Dendritic cell treated with granulocyte-macrophage colony-stimulating factor and Interleukin-4, amounts not matched to agents 40 ng/mL and 50 ng/mL, for 4 days (primary cell): Measurements from ENCODE around the gene GMEB2.
"Not testable (repeated sequence)": the region's sequence is repeated elsewhere in the genome, so short reads cannot be mapped to it uniquely, and the experiment has no call there.

Experiments
- H3K27ac Mint-ChIP-seq: one replicate; pipeline ENCODE4 v1.8.0; 2022; ENCODE audit warnings: mild to moderate bottlenecking, mixed read lengths
- H3K27me3 Mint-ChIP-seq: one replicate; pipeline ENCODE4 v1.8.0; 2022; ENCODE audit warnings: mild to moderate bottlenecking, mixed read lengths
- H3K36me3 Mint-ChIP-seq: one replicate; pipeline ENCODE4 v1.8.0; 2022; ENCODE audit warnings: low read depth, mixed read lengths
- H3K4me1 Mint-ChIP-seq: one replicate; pipeline ENCODE4 v1.8.0; 2022; ENCODE audit warnings: low read depth, mixed read lengths
- H3K4me3 Mint-ChIP-seq: one replicate; pipeline ENCODE4 v1.8.0; 2022; ENCODE audit warnings: mild to moderate bottlenecking, moderate library complexity, mixed read lengths
- H3K9me3 Mint-ChIP-seq: one replicate; pipeline ENCODE4 v1.8.0; 2022; ENCODE audit warnings: mixed read lengths
- intact Hi-C: fragments of 100-400 bp; cut with micrococcal nuclease; formaldehyde crosslinking; loops from one replicate; pipeline ENCODE4 v1.15.0; 2022

Gene GMEB2

GRCh38 chr20:63559485-63560332 is 67.2 kb downstream of the GMEB2 start:
- H3K36me3 Mint-ChIP-seq = peaks cover 70% of the 10 kb centered on the region
- intact Hi-C loops, H3K27ac Mint-ChIP-seq, H3K4me3 Mint-ChIP-seq, H3K4me1 Mint-ChIP-seq, H3K9me3 Mint-ChIP-seq: not testable (repeated sequence)
- H3K27me3 Mint-ChIP-seq = peaks cover 81% of the 10 kb centered on the region

- Mint-ChIP-seq H3K4me3 (no peak overlapping the region), H3K27ac (no peak overlapping the region)
- intact Hi-C loops = no loop called here
These were observed 68.0 kb downstream of the GMEB2 start for GRCh38 chr20:63558804-63559484.

GRCh38 chr20:63557481-63557891 is 69.4 kb downstream of the GMEB2 start:
- intact Hi-C loops = no loop called here
- Mint-ChIP-seq H3K9me3 (no peaks in the 10 kb centered on the region), H3K27me3 (peaks cover 80% of the 10 kb centered on the region), H3K27ac (no peak overlapping the region), H3K4me3 (no peak overlapping the region), H3K4me1 (peaks cover 14% of the 10 kb centered on the region), H3K36me3 (peaks cover 48% of the 10 kb centered on the region)

More at GRCh38 chr20:63558804-63559484, 68.0 kb downstream of the GMEB2 start:
- Mint-ChIP-seq H3K36me3 (peaks cover 63% of the 10 kb centered on the region), H3K4me1 (peaks cover 5% of the 10 kb centered on the region), H3K9me3 (no peaks in the 10 kb centered on the region), H3K27me3 (peaks cover 81% of the 10 kb centered on the region)

GRCh38 chr20:63556873-63557478 is 69.9 kb downstream of the GMEB2 start:
- Mint-ChIP-seq H3K27ac (no peak overlapping the region), H3K27me3 (peaks cover 80% of the 10 kb centered on the region), H3K4me1 (peaks cover 16% of the 10 kb centered on the region), H3K36me3 (peaks cover 43% of the 10 kb centered on the region), H3K9me3 (no peaks in the 10 kb centered on the region), H3K4me3 (no peak overlapping the region)
- intact Hi-C loops = no loop called here

- Mint-ChIP-seq H3K4me1 (peaks cover 16% of the 10 kb centered on the region), H3K27me3 (peaks cover 79% of the 10 kb centered on the region), H3K36me3 (peaks cover 31% of the 10 kb centered on the region), H3K27ac (no peak overlapping the region), H3K4me3 (no peak overlapping the region), H3K9me3 (no peaks in the 10 kb centered on the region)
- intact Hi-C loops = no loop called here
These were observed 71.1 kb downstream of the GMEB2 start for GRCh38 chr20:63555661-63556381.

GRCh38 chr20:63554361-63555278 is 72.3 kb downstream of the GMEB2 start:
- Mint-ChIP-seq H3K27me3 (peaks cover 86% of the 10 kb centered on the region), H3K9me3 (no peaks in the 10 kb centered on the region), H3K27ac (peak overlapping the region; percentile 61), H3K4me1 (peaks cover 16% of the 10 kb centered on the region), H3K36me3 (peaks cover 19% of the 10 kb centered on the region), H3K4me3 (peak overlapping the region; percentile 50)
- intact Hi-C loops = no loop called here

- H3K4me1 Mint-ChIP-seq = peaks cover 12% of the 10 kb centered on the region
- no peaks in the 10 kb centered on the region for H3K9me3 Mint-ChIP-seq
- peaks cover 89% of the 10 kb centered on the region for H3K27me3 Mint-ChIP-seq
- peak within 1 kb of the TSS; percentile 61 for H3K27ac Mint-ChIP-seq
- peak within 1 kb of the TSS; percentile 75 for H3K4me3 Mint-ChIP-seq
- intact Hi-C loops = no loop called here
- H3K36me3 Mint-ChIP-seq = peaks cover 12% of the 10 kb centered on the region
These were observed 73.0 kb downstream of the GMEB2 start, which contains the start of gene FNDC11 for GRCh38 chr20:63553933-63554290. Gene FNDC11 (plus strand): TSS chr20:63554159. CDS start chr20:63555664, 1,505 bp downstream.

- Mint-ChIP-seq H3K4me3 (peak overlapping the region; percentile 75), H3K27ac (peak overlapping the region; percentile 61), H3K36me3 (peaks cover 7% of the 10 kb centered on the region), H3K9me3 (no peaks in the 10 kb centered on the region), H3K4me1 (peaks cover 11% of the 10 kb centered on the region), H3K27me3 (peaks cover 89% of the 10 kb centered on the region)
- intact Hi-C loops = no loop called here
These were observed 73.5 kb downstream of the GMEB2 start for GRCh38 chr20:63553251-63553932.

- no peak overlapping the region for H3K27ac Mint-ChIP-seq
- peak overlapping the region; percentile 75 for H3K4me3 Mint-ChIP-seq
- H3K4me1 Mint-ChIP-seq = peaks cover 11% of the 10 kb centered on the region
- H3K9me3 Mint-ChIP-seq = no peaks in the 10 kb centered on the region
- H3K36me3 Mint-ChIP-seq = peaks cover 6% of the 10 kb centered on the region
- intact Hi-C loops = no loop called here
- peaks cover 93% of the 10 kb centered on the region for H3K27me3 Mint-ChIP-seq
These were observed 74.2 kb downstream of the GMEB2 start for GRCh38 chr20:63552481-63553249.

- Mint-ChIP-seq H3K36me3 (no peaks in the 10 kb centered on the region), H3K27me3 (peaks cover 93% of the 10 kb centered on the region), H3K9me3 (no peaks in the 10 kb centered on the region), H3K4me1 (peaks cover 11% of the 10 kb centered on the region), H3K4me3 (no peak overlapping the region), H3K27ac (no peak overlapping the region)
- intact Hi-C loops = no loop called here
These were observed 75.8 kb downstream of the GMEB2 start for GRCh38 chr20:63551068-63551467.

GRCh38 chr20:63549679-63550282 is 77.1 kb downstream of the GMEB2 start:
- H3K36me3 Mint-ChIP-seq = no peaks in the 10 kb centered on the region
- intact Hi-C loops = no loop called here
- peak overlapping the region; percentile 16 for H3K27ac Mint-ChIP-seq
- peaks cover 17% of the 10 kb centered on the region for H3K4me1 Mint-ChIP-seq
- no peak overlapping the region for H3K4me3 Mint-ChIP-seq
- H3K9me3 Mint-ChIP-seq = no peaks in the 10 kb centered on the region
- H3K27me3 Mint-ChIP-seq = peaks cover 92% of the 10 kb centered on the region

- Mint-ChIP-seq H3K27me3 (peaks cover 90% of the 10 kb centered on the region), H3K9me3 (no peaks in the 10 kb centered on the region), H3K27ac (no peak overlapping the region), H3K4me3 (no peak overlapping the region), H3K4me1 (peaks cover 17% of the 10 kb centered on the region), H3K36me3 (no peaks in the 10 kb centered on the region)
- intact Hi-C loops = no loop called here
These were observed 77.9 kb downstream of the GMEB2 start for GRCh38 chr20:63549019-63549418.
